Muscle layer of duodenum (tissue), 2 donors: ENCODE data around the gene NAT10.
A peak's percentile ranks its signal among the peaks of the same experiment; 100 is the strongest.
"Not testable (repeated sequence)": the region's sequence is repeated elsewhere in the genome, so short reads cannot be mapped to it uniquely, and the experiment has no call there.

Source experiments
- H3K27ac ChIP-seq: one replicate; pipeline ENCODE4 v1.7.0; 2013; ENCODE audit warnings: mild to moderate bottlenecking, low read length
- H3K27me3 ChIP-seq: one replicate; pipeline ENCODE4 v1.7.0; 2013; ENCODE audit warnings: low read depth, mild to moderate bottlenecking, control low read depth, low read length
- H3K36me3 ChIP-seq, 2 donors: one replicate each; pipeline ENCODE4 v1.7.0; 2013; ENCODE audit warnings: low read length in 2 of 2, control low read depth in 1 of 2, mild to moderate bottlenecking in 1 of 2; ENCODE audit not compliant: insufficient read depth in 2 of 2, control insufficient read depth in 1 of 2
- H3K4me1 ChIP-seq, 2 donors: one replicate each; pipeline ENCODE4 v1.7.0; 2013; ENCODE audit warnings: low read length in 2 of 2, mild to moderate bottlenecking in 2 of 2, control low read depth in 1 of 2, moderate library complexity in 1 of 2; ENCODE audit not compliant: insufficient read depth in 2 of 2, control insufficient read depth in 1 of 2
- H3K4me3 ChIP-seq, 2 donors: one replicate each; pipeline ENCODE4 v1.7.0; 2013; ENCODE audit warnings: low read length in 2 of 2, low read depth in 1 of 2, mild to moderate bottlenecking in 1 of 2
- H3K9me3 ChIP-seq, 2 donors: one replicate each; pipeline ENCODE4 v1.7.0; 2013; ENCODE audit warnings: low read length in 2 of 2, control low read depth in 1 of 2, mild to moderate bottlenecking in 1 of 2; ENCODE audit not compliant: control insufficient read depth in 1 of 2
- donor health status: healthy.

Gene NAT10

GRCh38 chr11:34072832-34073231 is 32.6 kb upstream of the NAT10 start:
- no peak overlapping the region for H3K27ac ChIP-seq
- H3K4me1 ChIP-seq: peaks cover 7 to 9% of the 10 kb centered on the region in 2 donors
- H3K36me3 ChIP-seq: peaks cover 43 to 45% of the 10 kb centered on the region in 2 donors

GRCh38 chr11:34074391-34074790 is 31.0 kb upstream of the NAT10 start:
- H3K4me1 ChIP-seq: peaks cover 0 to 7% of the 10 kb centered on the region in 2 donors
- no peak overlapping the region for H3K4me3 ChIP-seq
- no peak overlapping the region for H3K27ac ChIP-seq
- H3K27me3 ChIP-seq: no peaks in the 10 kb centered on the region
- peaks cover 50 to 52% of the 10 kb centered on the region in 2 donors for H3K36me3 ChIP-seq
- H3K9me3 ChIP-seq: no peaks in the 10 kb centered on the region

More at GRCh38 chr11:34072832-34073231, 32.6 kb upstream of the NAT10 start:
- Histone ChIP-seq H3K27me3 (no peaks in the 10 kb centered on the region), H3K9me3 (no peaks in the 10 kb centered on the region), H3K4me3 (no peak overlapping the region)

GRCh38 chr11:34075178-34075820 is 30.1 kb upstream of the NAT10 start:
- no peaks in the 10 kb centered on the region for H3K27me3 ChIP-seq
- no peaks in the 10 kb centered on the region for H3K9me3 ChIP-seq
- peaks cover 56 to 61% of the 10 kb centered on the region in 2 donors for H3K36me3 ChIP-seq
- H3K4me3 ChIP-seq: no peak overlapping the region
- H3K27ac ChIP-seq: peak overlapping the region; percentile 30
- peaks cover 0 to 3% of the 10 kb centered on the region in 2 donors for H3K4me1 ChIP-seq

GRCh38 chr11:34080609-34081008 is 24.8 kb upstream of the NAT10 start:
- Histone ChIP-seq H3K36me3 (peaks cover 63 to 80% of the 10 kb centered on the region in 2 donors), H3K27ac (no peak overlapping the region), H3K9me3 (no peaks in the 10 kb centered on the region), H3K27me3 (no peaks in the 10 kb centered on the region), H3K4me3 (no peak overlapping the region), H3K4me1 (no peaks in the 10 kb centered on the region)

GRCh38 chr11:34084637-34085036 is 20.8 kb upstream of the NAT10 start:
- Histone ChIP-seq H3K4me3 (no peak overlapping the region), H3K4me1 (no peaks in the 10 kb centered on the region), H3K9me3 (no peaks in the 10 kb centered on the region), H3K36me3 (peaks cover 64 to 81% of the 10 kb centered on the region in 2 donors), H3K27me3 (no peaks in the 10 kb centered on the region), H3K27ac (no peak overlapping the region)

- Histone ChIP-seq H3K36me3 (peaks cover 67 to 76% of the 10 kb centered on the region in 2 donors), H3K4me1 (no peaks in the 10 kb centered on the region), H3K27me3 (no peaks in the 10 kb centered on the region), H3K4me3 (no peak overlapping the region), H3K27ac (peak overlapping the region; percentile 31), H3K9me3 (no peaks in the 10 kb centered on the region)
Observed at GRCh38 chr11:34086554-34087283, 18.7 kb upstream of the NAT10 start.

GRCh38 chr11:34091825-34092224 is 13.6 kb upstream of the NAT10 start:
- H3K36me3 ChIP-seq: peaks cover 63 to 79% of the 10 kb centered on the region in 2 donors
- no peak overlapping the region for H3K4me3 ChIP-seq
- H3K9me3 ChIP-seq: no peaks in the 10 kb centered on the region
- no peak overlapping the region for H3K27ac ChIP-seq
- no peaks in the 10 kb centered on the region for H3K4me1 ChIP-seq
- no peaks in the 10 kb centered on the region for H3K27me3 ChIP-seq

GRCh38 chr11:34094900-34095299 is 10.5 kb upstream of the NAT10 start:
- H3K27me3 ChIP-seq: not testable (repeated sequence)

GRCh38 chr11:34098813-34099212 is 6.6 kb upstream of the NAT10 start:
- no peak overlapping the region for H3K27ac ChIP-seq
- H3K36me3 ChIP-seq: peaks cover 60 to 79% of the 10 kb centered on the region in 2 donors
- no peaks in the 10 kb centered on the region for H3K27me3 ChIP-seq
- no peak overlapping the region for H3K4me3 ChIP-seq
- no peaks in the 10 kb centered on the region for H3K4me1 ChIP-seq
- H3K9me3 ChIP-seq: no peaks in the 10 kb centered on the region

More at GRCh38 chr11:34094900-34095299, 10.5 kb upstream of the NAT10 start:
- H3K4me3 ChIP-seq, H3K27ac ChIP-seq, H3K4me1 ChIP-seq, H3K9me3 ChIP-seq: not testable (repeated sequence)
- H3K36me3 ChIP-seq: peaks cover 79 to 91% of the 10 kb centered on the region in 2 donors

- H3K4me1 ChIP-seq: peaks cover 11% of the 10 kb centered on the region in 2 donors
Observed at GRCh38 chr11:34104680-34105078, 750 bp upstream of the NAT10 start.

GRCh38 chr11:34105957-34106504 is 602 bp downstream of the NAT10 start:
- H3K4me1 ChIP-seq: peaks cover 11% of the 10 kb centered on the region in 2 donors
- peak overlapping the region; percentile 97 for H3K27ac ChIP-seq
- peaks cover 23 to 41% of the 10 kb centered on the region in 2 donors for H3K36me3 ChIP-seq
- no peaks in the 10 kb centered on the region for H3K27me3 ChIP-seq
- no peaks in the 10 kb centered on the region for H3K9me3 ChIP-seq
- H3K4me3 ChIP-seq: peak overlapping the region; percentile 90 to 97

More at GRCh38 chr11:34104680-34105078, 750 bp upstream of the NAT10 start:
- Histone ChIP-seq H3K4me3 (peak overlapping the region; percentile 90 to 97), H3K9me3 (no peaks in the 10 kb centered on the region), H3K27ac (peak overlapping the region; percentile 97), H3K36me3 (peaks cover 27 to 40% of the 10 kb centered on the region in 2 donors), H3K27me3 (no peaks in the 10 kb centered on the region)
